Breast epithelium (tissue), 3 donors: ENCODE results near the gene ZNF133.

Experiments used
- POLR2AphosphoS5 ChIP-seq, 3 donors: sonication (generic); formaldehyde crosslinking; IDR thresholded peaks; one replicate each; pipeline ENCODE4 v1.6.1; 2017; ENCODE audit warnings: antibody characterized with exemption in 3 of 3
- TF ChIP-seq, protein P1 (sequence below), 3 donors: fragments of 450-650 bp; IDR thresholded peaks; one replicate each; pipeline ENCODE4 v1.5.1; 2016 to 2017; ENCODE audit warnings: antibody characterized with exemption in 3 of 3, mild to moderate bottlenecking in 3 of 3, moderate library complexity in 3 of 3

GRCh38 chr20:18267815-18268214, 20.5 kb upstream of the ZNF133 start:
- TF ChIP-seq, protein P1, sequence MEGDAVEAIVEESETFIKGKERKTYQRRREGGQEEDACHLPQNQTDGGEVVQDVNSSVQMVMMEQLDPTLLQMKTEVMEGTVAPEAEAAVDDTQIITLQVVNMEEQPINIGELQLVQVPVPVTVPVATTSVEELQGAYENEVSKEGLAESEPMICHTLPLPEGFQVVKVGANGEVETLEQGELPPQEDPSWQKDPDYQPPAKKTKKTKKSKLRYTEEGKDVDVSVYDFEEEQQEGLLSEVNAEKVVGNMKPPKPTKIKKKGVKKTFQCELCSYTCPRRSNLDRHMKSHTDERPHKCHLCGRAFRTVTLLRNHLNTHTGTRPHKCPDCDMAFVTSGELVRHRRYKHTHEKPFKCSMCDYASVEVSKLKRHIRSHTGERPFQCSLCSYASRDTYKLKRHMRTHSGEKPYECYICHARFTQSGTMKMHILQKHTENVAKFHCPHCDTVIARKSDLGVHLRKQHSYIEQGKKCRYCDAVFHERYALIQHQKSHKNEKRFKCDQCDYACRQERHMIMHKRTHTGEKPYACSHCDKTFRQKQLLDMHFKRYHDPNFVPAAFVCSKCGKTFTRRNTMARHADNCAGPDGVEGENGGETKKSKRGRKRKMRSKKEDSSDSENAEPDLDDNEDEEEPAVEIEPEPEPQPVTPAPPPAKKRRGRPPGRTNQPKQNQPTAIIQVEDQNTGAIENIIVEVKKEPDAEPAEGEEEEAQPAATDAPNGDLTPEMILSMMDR (IDR thresholded peaks at IDR 0.05), result no peak
- TF ChIP-seq POLR2AphosphoS5 (IDR thresholded peaks at IDR 0.05), result no peak
